ENCODE results near the gene IKBKE.

DNA sequence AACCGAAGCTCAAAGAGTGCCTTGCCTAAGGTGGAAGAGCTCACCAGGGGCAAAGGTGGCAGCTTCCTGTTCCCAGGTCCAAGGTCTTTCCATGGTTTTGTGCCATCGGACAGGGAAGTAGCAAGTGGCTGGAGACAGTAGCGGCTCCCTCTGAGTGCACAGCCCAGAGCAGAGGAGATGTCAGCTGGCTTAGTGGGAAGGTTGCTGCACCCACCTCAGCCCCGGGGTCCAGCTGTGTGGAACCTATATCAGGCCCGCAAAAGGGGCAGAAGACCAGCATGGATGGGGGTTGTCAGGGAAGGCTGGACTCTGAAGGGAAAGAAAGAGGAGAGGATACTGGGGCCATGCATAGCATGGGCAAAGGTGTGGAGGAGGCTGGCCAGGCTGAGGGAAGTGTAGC is 6.8 kb downstream of the IKBKE start:
- TF ChIP-seq, protein P1, sequence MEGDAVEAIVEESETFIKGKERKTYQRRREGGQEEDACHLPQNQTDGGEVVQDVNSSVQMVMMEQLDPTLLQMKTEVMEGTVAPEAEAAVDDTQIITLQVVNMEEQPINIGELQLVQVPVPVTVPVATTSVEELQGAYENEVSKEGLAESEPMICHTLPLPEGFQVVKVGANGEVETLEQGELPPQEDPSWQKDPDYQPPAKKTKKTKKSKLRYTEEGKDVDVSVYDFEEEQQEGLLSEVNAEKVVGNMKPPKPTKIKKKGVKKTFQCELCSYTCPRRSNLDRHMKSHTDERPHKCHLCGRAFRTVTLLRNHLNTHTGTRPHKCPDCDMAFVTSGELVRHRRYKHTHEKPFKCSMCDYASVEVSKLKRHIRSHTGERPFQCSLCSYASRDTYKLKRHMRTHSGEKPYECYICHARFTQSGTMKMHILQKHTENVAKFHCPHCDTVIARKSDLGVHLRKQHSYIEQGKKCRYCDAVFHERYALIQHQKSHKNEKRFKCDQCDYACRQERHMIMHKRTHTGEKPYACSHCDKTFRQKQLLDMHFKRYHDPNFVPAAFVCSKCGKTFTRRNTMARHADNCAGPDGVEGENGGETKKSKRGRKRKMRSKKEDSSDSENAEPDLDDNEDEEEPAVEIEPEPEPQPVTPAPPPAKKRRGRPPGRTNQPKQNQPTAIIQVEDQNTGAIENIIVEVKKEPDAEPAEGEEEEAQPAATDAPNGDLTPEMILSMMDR (IDR thresholded peaks at IDR 0.05) = no peak
- no peak for TF ChIP-seq POLR2AphosphoS5 (IDR thresholded peaks at IDR 0.05; ENCODE audit: low read depth, low read length)
- TF ChIP-seq REST (IDR thresholded peaks at IDR 0.05; ENCODE audit: insufficient read depth in 1 of 2, low read depth in 2 of 2, low read length in 1 of 2) = no peak
- TF ChIP-seq TCF7L2 (IDR thresholded peaks at IDR 0.05; ENCODE audit: low read depth, low read length) = no peak
